Smooth muscle cell (in vitro differentiated cells): ENCODE results near the gene STEEP1. TPM values are rescaled to one million over a fixed set of nuclear protein-coding genes. Genes with fewer than 3 reads are reported as not detected.

Source experiments
- DNase-seq: peaks from one replicate; lab custom pipeline; 2025; ENCODE audit not compliant: unreplicated experiment; lab: John Stamatoyannopoulos, UW
- H2AFZ ChIP-seq: fragments of 200-600 bp; sonication (generic); 2 replicates; pipeline ENCODE4 v1.6.0; 2016; ENCODE audit warnings: antibody characterized with exemption, low read depth, mild to moderate bottlenecking
- H3F3A ChIP-seq: fragments of 200-600 bp; sonication (generic); 2 replicates; pipeline ENCODE4 v1.6.0; 2017; ENCODE audit warnings: antibody characterized with exemption, low read depth
- H3K27ac ChIP-seq: fragments of 200-600 bp; sonication (generic); 2 replicates; pipeline ENCODE4 v1.5.1; 2016; ENCODE audit warnings: low read depth, mild to moderate bottlenecking
- H3K27me3 ChIP-seq: fragments of 200-600 bp; sonication (generic); 2 replicates; pipeline ENCODE4 v1.6.1; 2016; ENCODE audit warnings: low read depth, mild to moderate bottlenecking
- H3K36me3 ChIP-seq: fragments of 200-600 bp; sonication (generic); 2 replicates; pipeline ENCODE4 v1.5.1; 2016; ENCODE audit warnings: low read depth
- H3K4me1 ChIP-seq: fragments of 200-600 bp; sonication (generic); 2 replicates; pipeline ENCODE4 v1.5.1; 2016; ENCODE audit warnings: low read depth
- H3K4me2 ChIP-seq: fragments of 200-600 bp; sonication (generic); 2 replicates; pipeline ENCODE4 v1.6.0; 2016; ENCODE audit warnings: mild to moderate bottlenecking
- H3K4me3 ChIP-seq: fragments of 200-600 bp; sonication (generic); 2 replicates; pipeline ENCODE4 v1.5.1; 2016; ENCODE audit warnings: mild to moderate bottlenecking
- H3K79me2 ChIP-seq: fragments of 200-600 bp; sonication (generic); 2 replicates; pipeline ENCODE4 v1.6.0; 2016; ENCODE audit warnings: low read depth, mild to moderate bottlenecking
- H3K9ac ChIP-seq: fragments of 200-600 bp; sonication (generic); 2 replicates; pipeline ENCODE4 v1.6.0; 2016; ENCODE audit warnings: low read depth
- H3K9me3 ChIP-seq: fragments of 200-600 bp; sonication (generic); replicated peaks from 2 replicates; pipeline ENCODE4 v1.5.1; 2016; ENCODE audit warnings: low read depth
- H4K20me1 ChIP-seq: fragments of 200-600 bp; sonication (generic); 2 replicates; pipeline ENCODE4 v1.6.0; 2016; ENCODE audit warnings: low read depth
- CTCF ChIP-seq: fragments of 200-600 bp; sonication (generic); IDR thresholded peaks from 2 replicates; pipeline ENCODE4 v1.5.1; 2017; ENCODE audit warnings: borderline replicate concordance, mild to moderate bottlenecking, antibody characterized with exemption; ENCODE audit not compliant: insufficient read depth, poor library complexity, severe bottlenecking
- WGBS: methylation state at CpG from one replicate; pipeline ENCODE4 v1.1.7; 2016; ENCODE audit warnings: low lambda C conversion rate; 5-methylcytosine and 5-hydroxymethylcytosine counted together
- polyA plus RNA-seq: library from polyadenylated mRNA; unstranded; fragments of >200 nt; fragmentation: Nextera tagmentation; extraction: Ambion mirVana; gene quantifications from 2 replicates; pipeline ENCODE4 v1.2.1, GENCODE V29; 2016
- total RNA-seq: library from RNA; depleted of rRNA; stranded (reverse); fragments of >200 nt; gene quantifications from 2 replicates; pipeline ENCODE4 v1.2.3, GENCODE V29; 2014

STEEP1 gene
- total and polyA plus RNA-seq, 2 experiments from 2014 or later, result 9.8 to 20.6 TPM

- H3K36me3 ChIP-seq, result no peaks in the 10 kb centered on the region
- no peak overlapping the region for H2AFZ ChIP-seq
- H3F3A ChIP-seq, result no peaks in the 10 kb centered on the region
- H3K4me1 ChIP-seq, result peaks cover under 1% of the 10 kb centered on the region
- H3K9ac ChIP-seq, result no peak overlapping the region
- H3K4me2 ChIP-seq, result no peak overlapping the region
- H3K27ac ChIP-seq, result no peak overlapping the region
- TF ChIP-seq CTCF, result no peak
- H3K79me2 ChIP-seq, result peaks cover 6% of the 10 kb centered on the region
- peaks cover under 1% of the 10 kb centered on the region for H4K20me1 ChIP-seq
- whole genome bisulfite sequencing, result 82% methylated on average over 6 of the region's 6 CpGs
- H3K9me3 ChIP-seq, result no peaks in the 10 kb centered on the region
- DNase-seq, result no peak
- no peak overlapping the region for H3K4me3 ChIP-seq
- H3K27me3 ChIP-seq, result no peaks in the 10 kb centered on the region
Measured at GRCh38 chrX:119570351-119570835, 5.2 kb upstream of the STEEP1 start.

GRCh38 chrX:119552508-119552907, 12.7 kb downstream of the STEEP1 start:
- TF ChIP-seq CTCF, result no peak
- Histone ChIP-seq H3F3A (no peaks in the 10 kb centered on the region), H3K27me3 (no peaks in the 10 kb centered on the region), H3K4me1 (no peaks in the 10 kb centered on the region), H3K4me2 (no peak overlapping the region), H3K9ac (no peak overlapping the region), H2AFZ (no peak overlapping the region), H4K20me1 (no peaks in the 10 kb centered on the region), H3K4me3 (no peak overlapping the region), H3K27ac (no peak overlapping the region), H3K9me3 (no peaks in the 10 kb centered on the region), H3K36me3 (no peaks in the 10 kb centered on the region), H3K79me2 (no peaks in the 10 kb centered on the region)
- 76% methylated on average over 3 of the region's 3 CpGs for WGBS
- no peak for DNase-seq

- Histone ChIP-seq H3K27ac (no peak overlapping the region), H3K9me3 (no peaks in the 10 kb centered on the region), H3K4me3 (no peak overlapping the region), H3K79me2 (no peaks in the 10 kb centered on the region), H2AFZ (no peak overlapping the region), H3F3A (no peaks in the 10 kb centered on the region), H4K20me1 (no peaks in the 10 kb centered on the region), H3K4me1 (no peaks in the 10 kb centered on the region), H3K27me3 (no peaks in the 10 kb centered on the region), H3K4me2 (no peak overlapping the region), H3K9ac (no peak overlapping the region), H3K36me3 (no peaks in the 10 kb centered on the region)
- WGBS, result 64% methylated on average over 7 of the region's 7 CpGs
- DNase-seq, result no peak
- no peak for TF ChIP-seq CTCF
Measured at GRCh38 chrX:119549327-119550016, 15.7 kb downstream of the STEEP1 start.

GRCh38 chrX:119541188-119541587, 24.0 kb downstream of the STEEP1 start:
- Histone ChIP-seq H3K9me3 (no peaks in the 10 kb centered on the region), H3K4me1 (no peaks in the 10 kb centered on the region), H3K27me3 (no peaks in the 10 kb centered on the region), H2AFZ (no peak overlapping the region), H3K4me3 (no peak overlapping the region), H3K9ac (no peak overlapping the region), H4K20me1 (no peaks in the 10 kb centered on the region), H3K27ac (no peak overlapping the region), H3F3A (no peaks in the 10 kb centered on the region), H3K36me3 (no peaks in the 10 kb centered on the region), H3K4me2 (no peak overlapping the region), H3K79me2 (no peaks in the 10 kb centered on the region)
- no peak for TF ChIP-seq CTCF
- WGBS, result 53% methylated on average over 4 of the region's 4 CpGs
- no peak for DNase-seq
